Measurements from ENCODE around the gene HYAL3. TPM values are rescaled to one million over a fixed set of nuclear protein-coding genes. Genes with fewer than 3 reads are reported as not detected.
A peak's percentile ranks its signal among the peaks of the same experiment; 100 is the strongest.

HYAL3 gene
- total and polyA plus RNA-seq, 10 of the 15 experiments (the other 5 are each of a cell fraction or from before 2014, with no cell fraction given), result 0.37 to 4.2 (median 2.8) TPM

DNA sequence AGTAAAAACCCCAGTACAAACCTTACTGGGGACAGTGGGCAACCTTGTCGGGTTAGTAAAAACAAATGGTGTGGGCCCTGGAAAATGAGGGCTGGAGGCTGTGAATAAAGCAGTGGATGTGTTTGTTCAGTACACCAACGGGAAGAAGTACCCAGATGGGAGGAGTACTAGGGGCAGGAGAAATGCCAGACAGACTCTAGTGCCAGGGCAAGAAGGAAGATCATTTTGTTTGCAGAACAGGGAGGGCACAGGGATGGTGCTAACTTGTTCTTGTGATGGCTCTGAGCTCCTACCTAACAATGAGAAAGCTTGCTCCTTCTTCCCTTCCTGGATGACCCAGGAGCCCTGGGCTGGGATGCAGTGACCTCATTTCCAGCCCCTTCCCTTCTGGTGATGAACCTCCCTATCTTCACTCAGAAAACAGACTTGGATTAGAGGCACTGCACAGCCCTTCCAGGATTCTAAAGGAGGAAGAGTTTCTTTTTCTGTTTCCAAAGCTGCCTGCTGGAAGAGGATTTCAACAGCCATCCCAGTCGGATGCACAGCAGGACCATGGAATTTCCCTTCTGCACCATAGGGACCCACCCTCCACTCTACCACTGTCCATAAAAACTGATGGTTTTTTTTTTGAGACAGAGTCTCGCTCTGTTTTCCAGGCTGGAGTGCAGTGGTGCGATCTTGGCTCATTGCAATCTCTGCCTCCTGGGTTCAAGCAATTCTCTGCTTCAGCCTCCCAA lies 35.3 kb upstream of the HYAL3 start:
- intact Hi-C loops (cut with micrococcal nuclease; ENCODE audit: unreplicated experiment), result loop anchor here (5.0 kb wide), 2 partner anchors 37 to 97 kb away; partner anchors contain the start of genes GNAI2, HYAL3 and NAA80
- ChIA-PET POLR2A (interaction anchor here (0.5 to 1.7 kb wide), 4 partner anchors 12 to 375 kb away, joined by 3 to 6 read pairs (median 4); partner anchors contain the start of gene HYAL2), RAD21 (ENCODE audit: unreplicated experiment) (interaction anchor here (0.5 kb wide), 1 partner anchor 135 kb away, joined by 3 read pairs; no protein-coding TSS in a partner anchor), CTCF (interaction anchor here (1.5 to 10.5 kb wide), 2 partner anchors 12 to 36 kb away, joined by 5 to 72 read pairs; partner anchors contain the start of genes HYAL2, HYAL3 and NAA80), SMC1A (ENCODE audit: uncharacterized antibody, unreplicated experiment) (interaction anchor here (1.5 kb wide), 1 partner anchor 13 kb away, joined by 3 read pairs; no protein-coding TSS in a partner anchor)
- H3K27ac ChIP-seq (ENCODE audit: control insufficient read depth, insufficient read depth), result no peak overlapping the region; the same call in 1 of the 2 replicates
- no peak for ATAC-seq
- in situ Hi-C loops (cut with MboI), result loop anchor here (10.0 kb wide), 1 partner anchor 1060 kb away; the partner anchor contains the start of gene RBM15B
- peaks cover 16 to 25% of the 10 kb centered on the region in 2 experiments for H3K36me3 ChIP-seq (ENCODE audit: control insufficient read depth in 2 of 2, insufficient read depth in 2 of 2, low read length in 1 of 2)
- peak overlapping the region; percentile 28; the same call in 1 of the 2 replicates for H3K4me3 ChIP-seq
- no peaks in the 10 kb centered on the region for H3K9me3 ChIP-seq (replicated peaks; ENCODE audit: control insufficient read depth, insufficient read depth, low read length)
- DNase-seq (ENCODE audit: low read depth, low spot score), result no peak
- H3K4me1 ChIP-seq (ENCODE audit: control insufficient read depth, insufficient read depth, low read length), result peaks cover 10% of the 10 kb centered on the region; the same call in 1 of the 2 replicates
- H2AFZ ChIP-seq (ENCODE audit: control insufficient read depth, low read depth, low read length), result no peak overlapping the region
- whole genome bisulfite sequencing (ENCODE audit: insufficient coverage, insufficient replicate concordance, low lambda C conversion rate, missing lambda C conversion rate), result 54% methylated on average over 5 of the region's 5 CpGs
- H3K79me2 ChIP-seq (ENCODE audit: control insufficient read depth, insufficient read depth, low read length), result peaks cover 64% of the 10 kb centered on the region
- H3K27me3 ChIP-seq (replicated peaks in 1 of 2; ENCODE audit: control insufficient read depth in 2 of 2, insufficient read depth in 2 of 2, low read length in 1 of 2), result no peaks in the 10 kb centered on the region
- BruUV-seq (replicated peaks), result no TSS peak
- H3K4me2 ChIP-seq (ENCODE audit: control insufficient read depth, insufficient read depth), result peak overlapping the region; percentile 77
- H3K9ac ChIP-seq (ENCODE audit: control insufficient read depth, insufficient read depth, low read length), result peak overlapping the region; percentile 15; the same call in 1 of the 2 replicates
- H4K20me1 ChIP-seq (ENCODE audit: control insufficient read depth, insufficient read depth), result no peaks in the 10 kb centered on the region; the same call in 1 of the 2 replicates
- TF ChIP-seq NFXL1 (IDR thresholded peaks at IDR 0.05; ENCODE audit: borderline replicate concordance) (no peak), SPI1 (IDR thresholded peaks at IDR 0.05; ENCODE audit: borderline replicate concordance, insufficient read depth, low read depth, low read length) (no peak), SRF (IDR thresholded peaks at IDR 0.05; ENCODE audit: low read depth in 2 of 2, low read length in 2 of 2) (no peak), ZNF207 (IDR thresholded peaks at IDR 0.05; ENCODE audit: borderline replicate concordance) (no peak), MEF2A (IDR thresholded peaks at IDR 0.05; ENCODE audit: insufficient read depth, low read depth, low read length) (no peak), FOXM1 (IDR thresholded peaks at IDR 0.05; ENCODE audit: low read depth, low read length) (no peak), RFX5 (IDR thresholded peaks at IDR 0.05; ENCODE audit: low read depth, low read length) (no peak), BMI1 (IDR thresholded peaks at IDR 0.05; ENCODE audit: borderline replicate concordance) (no peak)
- TF ChIP-seq, protein P1, sequence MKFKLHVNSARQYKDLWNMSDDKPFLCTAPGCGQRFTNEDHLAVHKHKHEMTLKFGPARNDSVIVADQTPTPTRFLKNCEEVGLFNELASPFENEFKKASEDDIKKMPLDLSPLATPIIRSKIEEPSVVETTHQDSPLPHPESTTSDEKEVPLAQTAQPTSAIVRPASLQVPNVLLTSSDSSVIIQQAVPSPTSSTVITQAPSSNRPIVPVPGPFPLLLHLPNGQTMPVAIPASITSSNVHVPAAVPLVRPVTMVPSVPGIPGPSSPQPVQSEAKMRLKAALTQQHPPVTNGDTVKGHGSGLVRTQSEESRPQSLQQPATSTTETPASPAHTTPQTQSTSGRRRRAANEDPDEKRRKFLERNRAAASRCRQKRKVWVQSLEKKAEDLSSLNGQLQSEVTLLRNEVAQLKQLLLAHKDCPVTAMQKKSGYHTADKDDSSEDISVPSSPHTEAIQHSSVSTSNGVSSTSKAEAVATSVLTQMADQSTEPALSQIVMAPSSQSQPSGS (IDR thresholded peaks at IDR 0.05; ENCODE audit: low read length), result no peak
- TF ChIP-seq, protein P2, sequence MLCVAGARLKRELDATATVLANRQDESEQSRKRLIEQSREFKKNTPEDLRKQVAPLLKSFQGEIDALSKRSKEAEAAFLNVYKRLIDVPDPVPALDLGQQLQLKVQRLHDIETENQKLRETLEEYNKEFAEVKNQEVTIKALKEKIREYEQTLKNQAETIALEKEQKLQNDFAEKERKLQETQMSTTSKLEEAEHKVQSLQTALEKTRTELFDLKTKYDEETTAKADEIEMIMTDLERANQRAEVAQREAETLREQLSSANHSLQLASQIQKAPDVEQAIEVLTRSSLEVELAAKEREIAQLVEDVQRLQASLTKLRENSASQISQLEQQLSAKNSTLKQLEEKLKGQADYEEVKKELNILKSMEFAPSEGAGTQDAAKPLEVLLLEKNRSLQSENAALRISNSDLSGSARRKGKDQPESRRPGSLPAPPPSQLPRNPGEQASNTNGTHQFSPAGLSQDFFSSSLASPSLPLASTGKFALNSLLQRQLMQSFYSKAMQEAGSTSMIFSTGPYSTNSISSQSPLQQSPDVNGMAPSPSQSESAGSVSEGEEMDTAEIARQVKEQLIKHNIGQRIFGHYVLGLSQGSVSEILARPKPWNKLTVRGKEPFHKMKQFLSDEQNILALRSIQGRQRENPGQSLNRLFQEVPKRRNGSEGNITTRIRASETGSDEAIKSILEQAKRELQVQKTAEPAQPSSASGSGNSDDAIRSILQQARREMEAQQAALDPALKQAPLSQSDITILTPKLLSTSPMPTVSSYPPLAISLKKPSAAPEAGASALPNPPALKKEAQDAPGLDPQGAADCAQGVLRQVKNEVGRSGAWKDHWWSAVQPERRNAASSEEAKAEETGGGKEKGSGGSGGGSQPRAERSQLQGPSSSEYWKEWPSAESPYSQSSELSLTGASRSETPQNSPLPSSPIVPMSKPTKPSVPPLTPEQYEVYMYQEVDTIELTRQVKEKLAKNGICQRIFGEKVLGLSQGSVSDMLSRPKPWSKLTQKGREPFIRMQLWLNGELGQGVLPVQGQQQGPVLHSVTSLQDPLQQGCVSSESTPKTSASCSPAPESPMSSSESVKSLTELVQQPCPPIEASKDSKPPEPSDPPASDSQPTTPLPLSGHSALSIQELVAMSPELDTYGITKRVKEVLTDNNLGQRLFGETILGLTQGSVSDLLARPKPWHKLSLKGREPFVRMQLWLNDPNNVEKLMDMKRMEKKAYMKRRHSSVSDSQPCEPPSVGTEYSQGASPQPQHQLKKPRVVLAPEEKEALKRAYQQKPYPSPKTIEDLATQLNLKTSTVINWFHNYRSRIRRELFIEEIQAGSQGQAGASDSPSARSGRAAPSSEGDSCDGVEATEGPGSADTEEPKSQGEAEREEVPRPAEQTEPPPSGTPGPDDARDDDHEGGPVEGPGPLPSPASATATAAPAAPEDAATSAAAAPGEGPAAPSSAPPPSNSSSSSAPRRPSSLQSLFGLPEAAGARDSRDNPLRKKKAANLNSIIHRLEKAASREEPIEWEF (IDR thresholded peaks at IDR 0.05; ENCODE audit: insufficient replicate concordance, low read depth, low read length), result no peak
- no peak for FAIRE-seq

Measured in GM12878 (cell line).